Stimulated activated naive B cell treated with anti-CD40 and anti-IgM and Interleukin-4, amounts not matched to agents 10 μg/mL and 1 μg/mL and 100 μg/mL, for 72 hours (primary cell): ENCODE results near the gene PSMF1.

Experiments used
- ATAC-seq, 2 donors: fragments of 150-1000 bp; cut with Tn5 transposase; replicated peaks; 2 replicates each; pipeline ENCODE4 v1.10.0; 2021; ENCODE audit warnings: moderate library complexity in 1 of 2
- DNase-seq: peaks from one replicate; pipeline ENCODE4 v3.0.0; 2021
- H3K27ac Mint-ChIP-seq: one replicate; pipeline ENCODE4 v1.8.0; 2022; ENCODE audit warnings: mild to moderate bottlenecking, mixed read lengths
- H3K27me3 Mint-ChIP-seq, 2 donors: one replicate each; pipeline ENCODE4 v1.8.0; 2022; ENCODE audit warnings: mixed read lengths in 2 of 2
- H3K36me3 Mint-ChIP-seq, 2 donors: one replicate each; pipeline ENCODE4 v1.8.0; 2022; ENCODE audit warnings: mixed read lengths in 2 of 2, mild to moderate bottlenecking in 1 of 2
- H3K4me1 Mint-ChIP-seq, 2 donors: one replicate each; pipeline ENCODE4 v1.8.0; 2022; ENCODE audit warnings: mixed read lengths in 2 of 2, mild to moderate bottlenecking in 1 of 2
- H3K4me3 Mint-ChIP-seq, 2 donors: one replicate each; pipeline ENCODE4 v1.8.0; 2022; ENCODE audit warnings: mild to moderate bottlenecking in 2 of 2, mixed read lengths in 2 of 2, moderate library complexity in 1 of 2
- H3K9me3 Mint-ChIP-seq, 2 donors: one replicate each; pipeline ENCODE4 v1.8.0; 2022; ENCODE audit warnings: mixed read lengths in 2 of 2, mild to moderate bottlenecking in 1 of 2

The PSMF1 gene

GRCh38 chr20:1105599-1106194, 12.7 kb upstream of the PSMF1 start:
- DNase-seq (no peak), ATAC-seq (no peak)
- Mint-ChIP-seq H3K9me3 (peaks cover 8 to 11% of the 10 kb centered on the region in 2 donors), H3K4me3 (no peak overlapping the region), H3K27me3 (peaks cover 3 to 13% of the 10 kb centered on the region in 2 donors), H3K27ac (no peak overlapping the region), H3K36me3 (peaks cover 3 to 4% of the 10 kb centered on the region in 2 donors), H3K4me1 (peaks cover 6 to 9% of the 10 kb centered on the region in 2 donors)

DNA sequence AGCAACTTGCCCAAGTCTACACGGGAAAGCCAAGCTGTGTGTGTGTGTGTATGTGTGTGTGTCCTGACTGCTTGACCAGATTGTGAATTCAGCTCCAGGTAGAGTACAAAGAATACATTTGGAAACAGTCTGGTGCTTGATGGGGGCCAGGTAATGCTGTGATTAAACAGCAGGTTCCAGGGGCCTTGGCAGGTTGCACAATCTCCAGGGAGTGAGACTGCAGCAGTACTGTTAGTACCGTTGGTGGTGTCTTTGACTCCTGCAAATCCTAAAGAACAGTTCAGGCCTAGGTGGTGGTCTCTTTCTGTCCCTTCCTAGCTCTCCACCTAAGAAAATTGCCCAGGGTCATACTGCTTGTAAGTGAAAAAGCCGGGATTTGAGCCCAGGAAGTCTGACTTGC, 11.2 kb upstream of the PSMF1 start:
- Mint-ChIP-seq H3K27ac (no peak overlapping the region), H3K4me3 (no peak overlapping the region), H3K27me3 (peaks cover 3 to 13% of the 10 kb centered on the region in 2 donors), H3K9me3 (peaks cover 5 to 8% of the 10 kb centered on the region in 2 donors), H3K4me1 (peaks cover 9% of the 10 kb centered on the region in 2 donors), H3K36me3 (peaks cover 3 to 4% of the 10 kb centered on the region in 2 donors)
- ATAC-seq (no peak), DNase-seq (no peak)

DNA sequence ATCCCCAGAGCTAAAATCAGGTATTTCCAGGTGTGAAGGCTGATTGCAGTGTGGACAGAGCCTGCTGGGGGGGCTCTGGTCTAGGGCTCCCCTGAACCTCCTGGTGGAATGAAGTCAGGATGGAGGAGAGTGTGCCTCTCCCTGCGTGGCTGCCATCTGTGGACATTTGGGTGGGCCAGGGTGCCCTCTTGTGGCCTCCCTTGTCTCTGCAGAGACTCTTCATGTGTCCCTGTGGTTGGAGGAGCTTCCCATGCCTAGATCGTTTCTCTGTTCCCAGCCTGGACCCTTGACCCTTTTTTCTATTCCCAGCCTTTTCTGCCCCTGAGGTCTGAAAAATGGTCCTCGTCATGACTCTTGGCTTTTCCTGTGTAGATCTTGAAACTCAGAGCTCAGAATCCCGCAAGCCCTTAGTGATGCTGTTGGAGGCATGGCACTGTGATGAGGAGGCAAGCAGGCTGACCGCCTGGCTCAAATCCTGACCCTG, 9.9 kb upstream of the PSMF1 start:
- H3K9me3 Mint-ChIP-seq = no peaks in the 10 kb centered on the region

DNA sequence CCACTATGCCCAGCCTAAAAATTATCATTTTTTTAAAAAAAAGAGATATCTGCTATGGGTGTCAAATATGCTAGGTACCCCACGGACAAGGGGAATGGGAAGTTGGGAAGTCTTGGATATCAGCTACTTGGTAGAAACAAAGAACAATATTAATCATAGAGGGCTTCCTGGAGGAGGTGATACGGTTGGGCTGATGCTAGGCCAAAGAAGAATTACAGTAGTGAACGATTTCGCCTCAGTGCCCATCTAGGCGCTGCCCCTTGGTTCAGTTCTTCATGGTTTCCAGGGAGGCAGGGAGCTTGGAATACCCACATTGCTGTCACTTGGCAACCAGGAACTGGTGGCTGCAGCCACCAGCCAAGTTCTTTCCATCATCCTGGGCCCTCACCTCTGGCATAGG, 5.5 kb upstream of the PSMF1 start:
- no peak overlapping the region for H3K4me3 Mint-ChIP-seq
- H3K4me1 Mint-ChIP-seq = peaks cover 18 to 23% of the 10 kb centered on the region in 2 donors
- no peak overlapping the region for H3K27ac Mint-ChIP-seq
- ATAC-seq = no peak
- no peaks in the 10 kb centered on the region for H3K9me3 Mint-ChIP-seq
- peaks cover 5 to 6% of the 10 kb centered on the region in 2 donors for H3K36me3 Mint-ChIP-seq
- H3K27me3 Mint-ChIP-seq = peaks cover 0 to 5% of the 10 kb centered on the region in 2 donors
- no peak for DNase-seq

More for the DNA sequence above, 9.9 kb upstream of the PSMF1 start:
- H3K4me3 Mint-ChIP-seq = no peak overlapping the region
- DNase-seq (peak; percentile 24), ATAC-seq (peak; percentile 72 to 83)
- peaks cover 9% of the 10 kb centered on the region in 2 donors for H3K4me1 Mint-ChIP-seq
- peaks cover 3 to 13% of the 10 kb centered on the region in 2 donors for H3K27me3 Mint-ChIP-seq
- H3K27ac Mint-ChIP-seq = no peak overlapping the region
- no peaks in the 10 kb centered on the region for H3K36me3 Mint-ChIP-seq

DNA sequence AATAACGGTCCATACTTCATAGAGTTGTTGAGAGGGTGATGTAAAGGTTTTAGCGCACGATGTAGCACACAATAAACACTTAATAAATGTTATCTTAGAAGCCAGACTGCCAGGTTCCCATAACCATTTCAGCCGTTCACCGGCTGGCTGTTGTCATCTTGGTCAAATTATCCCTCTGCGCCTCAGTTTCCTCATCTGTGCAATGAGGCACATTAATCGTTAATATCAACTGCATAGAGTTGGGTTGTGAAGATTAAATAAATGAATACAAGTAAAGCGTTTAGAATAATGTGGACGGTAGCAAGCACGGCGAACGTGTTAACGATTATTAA, 432 bp upstream of the PSMF1 start:
- Mint-ChIP-seq H3K4me3 (peak overlapping the region; percentile 86 to 90), H3K27me3 (no peaks in the 10 kb centered on the region), H3K4me1 (peaks cover 36 to 54% of the 10 kb centered on the region in 2 donors), H3K36me3 (peaks cover 22 to 41% of the 10 kb centered on the region in 2 donors), H3K9me3 (no peaks in the 10 kb centered on the region), H3K27ac (peak overlapping the region; percentile 90)
- DNase-seq = no peak
- ATAC-seq = no peak

DNA sequence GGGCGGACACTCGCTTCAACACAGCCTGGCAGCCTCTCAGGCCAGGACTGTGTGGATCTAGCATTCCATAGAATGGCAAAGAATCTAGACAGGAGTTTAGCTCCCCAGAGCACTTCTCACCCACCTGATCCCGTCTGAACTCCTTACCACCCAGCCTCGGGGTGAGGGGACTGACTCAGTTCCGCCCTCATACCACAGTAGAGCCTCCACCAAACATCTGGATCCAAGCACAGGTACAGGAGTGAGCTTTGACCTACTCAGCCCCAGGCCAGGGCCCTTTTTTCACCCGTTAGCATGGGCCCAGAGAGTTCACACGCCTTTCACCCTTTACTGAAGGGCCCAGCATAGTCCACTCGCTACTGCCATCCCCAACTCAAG, 715 bp downstream of the PSMF1 start:
- Mint-ChIP-seq H3K9me3 (no peaks in the 10 kb centered on the region), H3K36me3 (peaks cover 22 to 50% of the 10 kb centered on the region in 2 donors), H3K4me3 (peak overlapping the region; percentile 86 to 90), H3K27me3 (no peaks in the 10 kb centered on the region), H3K4me1 (peaks cover 36 to 66% of the 10 kb centered on the region in 2 donors), H3K27ac (peak overlapping the region; percentile 90)
- DNase-seq (no peak), ATAC-seq (no peak)

- Mint-ChIP-seq H3K4me3 (peak overlapping the region; percentile 86 to 90), H3K4me1 (peaks cover 36 to 66% of the 10 kb centered on the region in 2 donors), H3K27me3 (no peaks in the 10 kb centered on the region), H3K9me3 (no peaks in the 10 kb centered on the region), H3K36me3 (peaks cover 22 to 51% of the 10 kb centered on the region in 2 donors), H3K27ac (peak overlapping the region; percentile 90)
- no peak for DNase-seq
- no peak for ATAC-seq
These were observed 1.1 kb downstream of the PSMF1 start for GRCh38 chr20:1119524-1119923.

DNA sequence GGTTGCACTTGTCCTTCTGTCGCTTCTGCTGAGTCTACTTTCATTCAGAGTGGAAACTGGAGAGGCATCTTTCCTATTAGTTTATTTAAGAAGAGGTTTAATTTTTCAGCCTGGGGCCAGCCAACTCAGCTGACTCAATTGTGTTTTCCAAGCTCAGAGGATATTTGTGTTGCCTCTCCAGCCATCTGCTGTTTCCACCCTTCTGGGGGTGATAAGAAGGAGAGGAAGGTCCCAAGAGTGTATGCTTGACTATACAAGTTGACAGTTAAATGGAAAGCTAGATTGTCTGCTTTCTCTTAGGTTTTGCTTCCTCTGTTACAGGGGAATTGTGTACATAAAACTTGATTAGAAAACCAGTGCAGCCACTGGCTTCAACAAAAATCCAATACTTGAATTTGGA, 3.0 kb downstream of the PSMF1 start:
- peak overlapping the region; percentile 66 for H3K27ac Mint-ChIP-seq
- peaks cover 27 to 64% of the 10 kb centered on the region in 2 donors for H3K36me3 Mint-ChIP-seq
- H3K4me3 Mint-ChIP-seq = peak overlapping the region in 1 of 2 donors; percentile 42
- H3K27me3 Mint-ChIP-seq = no peaks in the 10 kb centered on the region
- ATAC-seq (no peak), DNase-seq (no peak)
- peaks cover 37 to 64% of the 10 kb centered on the region in 2 donors for H3K4me1 Mint-ChIP-seq
- no peaks in the 10 kb centered on the region for H3K9me3 Mint-ChIP-seq

DNA sequence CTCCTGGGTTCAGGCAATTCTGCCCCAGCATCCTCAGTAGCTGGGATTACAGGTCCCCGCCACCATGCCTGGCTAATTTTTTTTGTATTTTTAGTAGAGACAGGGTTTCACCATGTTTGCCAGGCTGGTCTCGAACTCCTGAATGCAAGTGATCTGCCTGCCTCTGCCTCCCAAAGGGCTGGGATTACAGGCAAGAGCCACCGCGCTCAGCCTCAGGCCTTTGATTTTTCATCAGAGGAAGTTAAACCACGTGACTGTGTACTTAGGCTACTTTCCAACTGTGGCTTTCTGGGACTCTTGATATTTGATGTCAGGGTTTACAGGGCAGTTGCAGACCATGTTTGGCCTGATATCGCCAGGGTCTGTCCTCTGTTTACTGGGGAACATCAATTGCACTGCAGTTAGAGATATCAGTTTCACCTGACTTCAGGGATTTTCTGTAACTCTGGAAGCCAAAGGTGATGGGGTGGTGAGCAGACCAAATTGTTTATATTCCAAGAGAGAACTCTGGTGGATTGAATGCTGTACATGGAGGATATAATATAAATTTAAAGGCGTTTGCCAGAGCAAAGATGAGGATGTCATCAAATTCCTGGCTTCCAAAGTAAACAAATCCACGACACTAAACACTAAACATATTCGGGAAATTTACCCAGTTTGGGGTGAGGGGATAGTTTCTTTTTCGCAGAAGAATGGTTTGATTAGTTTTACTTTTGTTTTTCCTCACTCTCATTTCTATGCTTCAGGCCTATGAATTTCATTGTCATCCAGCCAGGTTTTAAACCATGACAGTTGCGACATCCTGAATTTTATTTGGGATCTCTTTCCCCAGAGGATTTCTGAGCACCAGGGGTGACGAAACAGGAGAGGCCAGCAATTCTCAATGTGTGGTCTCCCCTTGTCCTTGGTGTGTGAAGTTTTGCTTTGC, 4.2 kb downstream of the PSMF1 start:
- DNase-seq (no peak), ATAC-seq (no peak)
- Mint-ChIP-seq H3K27ac (peak overlapping the region; percentile 67), H3K9me3 (no peaks in the 10 kb centered on the region), H3K4me1 (peaks cover 29 to 54% of the 10 kb centered on the region in 2 donors), H3K4me3 (peak overlapping the region; percentile 10 to 12), H3K36me3 (peaks cover 29 to 66% of the 10 kb centered on the region in 2 donors), H3K27me3 (no peaks in the 10 kb centered on the region)

DNA sequence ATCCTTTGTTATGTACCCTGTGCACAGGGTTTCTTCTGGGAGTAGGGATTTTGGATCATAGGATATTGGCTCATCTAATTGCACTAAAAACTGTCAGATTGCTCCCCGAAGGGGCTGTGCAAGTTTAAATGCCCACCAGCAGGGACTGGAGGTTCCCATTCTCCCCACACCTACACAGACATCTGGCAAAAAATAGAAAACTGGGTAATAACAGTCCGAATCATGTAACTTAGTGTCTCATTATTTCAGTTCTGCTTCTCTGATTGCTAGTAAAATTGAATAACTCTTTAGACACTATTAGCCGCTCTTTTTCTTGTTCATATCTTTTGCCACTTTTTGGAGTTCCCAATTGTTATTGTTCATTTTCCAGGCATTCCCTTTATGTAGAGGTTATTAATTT, 5.3 kb downstream of the PSMF1 start:
- peaks cover 28 to 51% of the 10 kb centered on the region in 2 donors for H3K4me1 Mint-ChIP-seq
- no peak for ATAC-seq
- H3K4me3 Mint-ChIP-seq = no peak overlapping the region
- peak overlapping the region; percentile 25 for H3K27ac Mint-ChIP-seq
- DNase-seq = no peak
- no peaks in the 10 kb centered on the region for H3K9me3 Mint-ChIP-seq
- H3K36me3 Mint-ChIP-seq = peaks cover 33 to 70% of the 10 kb centered on the region in 2 donors
- H3K27me3 Mint-ChIP-seq = no peaks in the 10 kb centered on the region

- no peak overlapping the region for H3K4me3 Mint-ChIP-seq
- no peaks in the 10 kb centered on the region for H3K9me3 Mint-ChIP-seq
- H3K36me3 Mint-ChIP-seq = peaks cover 38 to 70% of the 10 kb centered on the region in 2 donors
- no peak overlapping the region for H3K27ac Mint-ChIP-seq
- DNase-seq (no peak), ATAC-seq (no peak)
- no peaks in the 10 kb centered on the region for H3K27me3 Mint-ChIP-seq
- H3K4me1 Mint-ChIP-seq = peaks cover 27 to 47% of the 10 kb centered on the region in 2 donors
These were observed 6.0 kb downstream of the PSMF1 start for GRCh38 chr20:1124421-1124820.

- Mint-ChIP-seq H3K36me3 (peaks cover 37 to 69% of the 10 kb centered on the region in 2 donors), H3K4me3 (no peak overlapping the region), H3K4me1 (peaks cover 22 to 44% of the 10 kb centered on the region in 2 donors), H3K9me3 (no peaks in the 10 kb centered on the region), H3K27me3 (no peaks in the 10 kb centered on the region), H3K27ac (peak overlapping the region; percentile 7)
- DNase-seq (no peak), ATAC-seq (no peak)
These were observed 6.9 kb downstream of the PSMF1 start for GRCh38 chr20:1125277-1125676.

- Mint-ChIP-seq H3K4me1 (peaks cover 22 to 35% of the 10 kb centered on the region in 2 donors), H3K4me3 (no peak overlapping the region), H3K36me3 (peaks cover 45 to 73% of the 10 kb centered on the region in 2 donors), H3K9me3 (no peaks in the 10 kb centered on the region), H3K27me3 (no peaks in the 10 kb centered on the region), H3K27ac (no peak overlapping the region)
- no peak for ATAC-seq
- no peak for DNase-seq
These were observed 9.4 kb downstream of the PSMF1 start for GRCh38 chr20:1127840-1128239.

GRCh38 chr20:1130058-1130694, 11.8 kb downstream of the PSMF1 start:
- H3K9me3 Mint-ChIP-seq = no peaks in the 10 kb centered on the region
- ATAC-seq (no peak), DNase-seq (no peak)
- H3K27me3 Mint-ChIP-seq = no peaks in the 10 kb centered on the region
- no peak overlapping the region for H3K4me3 Mint-ChIP-seq
- no peak overlapping the region for H3K27ac Mint-ChIP-seq
- peaks cover 28 to 30% of the 10 kb centered on the region in 2 donors for H3K4me1 Mint-ChIP-seq
- H3K36me3 Mint-ChIP-seq = peaks cover 51 to 77% of the 10 kb centered on the region in 2 donors
